ENCODE results near the gene CSF2RB.
A peak's percentile ranks its signal among the peaks of the same experiment; 100 is the strongest.
"Not testable (repeated sequence)": the region's sequence is repeated elsewhere in the genome, so short reads cannot be mapped to it uniquely, and the experiment has no call there.

CSF2RB gene

DNA sequence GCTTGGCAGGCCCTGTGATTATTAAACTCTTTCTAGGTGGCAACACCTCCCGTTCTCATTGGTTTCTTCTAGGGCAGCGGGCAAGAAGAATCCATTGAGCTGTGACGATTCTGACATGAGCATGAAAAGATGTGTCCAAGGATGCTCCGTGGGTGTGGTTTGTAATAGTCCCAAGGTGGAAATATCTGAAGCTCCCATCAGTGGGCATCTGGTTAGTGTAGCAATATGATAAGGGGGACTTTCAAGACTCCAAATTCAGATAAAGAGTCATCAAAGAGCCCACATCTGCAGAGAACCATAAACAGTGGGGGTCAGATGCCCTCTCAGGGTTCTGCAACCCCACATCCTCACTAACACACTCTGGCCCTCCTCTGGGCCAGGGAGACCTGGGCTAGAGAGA, 63.2 kb downstream of the CSF2RB start:
- no peak for FAIRE-seq

DNA sequence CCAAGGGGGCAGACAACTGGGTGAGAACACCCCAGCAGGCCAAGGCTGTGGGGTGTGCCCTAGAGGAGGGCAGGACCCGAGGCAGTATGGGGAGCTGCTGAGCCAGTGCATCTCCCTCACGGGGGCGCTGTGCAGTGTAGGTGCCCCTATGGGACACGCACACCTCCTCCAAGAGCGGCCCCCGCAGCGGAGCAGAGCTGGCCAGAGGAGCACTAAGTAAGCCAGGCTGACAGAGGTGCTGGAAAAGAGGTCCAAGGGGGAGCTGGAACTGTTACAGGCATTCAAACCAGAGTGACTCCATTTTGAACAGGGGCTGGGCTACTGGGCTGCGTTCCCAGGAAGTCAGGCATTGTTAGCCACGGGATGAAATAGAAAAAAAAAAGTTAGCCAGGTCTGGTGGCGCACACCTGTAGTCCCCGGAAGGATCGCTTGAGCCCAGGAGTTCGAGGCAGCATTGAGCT, 64.0 kb downstream of the CSF2RB start:
- FAIRE-seq = no peak

DNA sequence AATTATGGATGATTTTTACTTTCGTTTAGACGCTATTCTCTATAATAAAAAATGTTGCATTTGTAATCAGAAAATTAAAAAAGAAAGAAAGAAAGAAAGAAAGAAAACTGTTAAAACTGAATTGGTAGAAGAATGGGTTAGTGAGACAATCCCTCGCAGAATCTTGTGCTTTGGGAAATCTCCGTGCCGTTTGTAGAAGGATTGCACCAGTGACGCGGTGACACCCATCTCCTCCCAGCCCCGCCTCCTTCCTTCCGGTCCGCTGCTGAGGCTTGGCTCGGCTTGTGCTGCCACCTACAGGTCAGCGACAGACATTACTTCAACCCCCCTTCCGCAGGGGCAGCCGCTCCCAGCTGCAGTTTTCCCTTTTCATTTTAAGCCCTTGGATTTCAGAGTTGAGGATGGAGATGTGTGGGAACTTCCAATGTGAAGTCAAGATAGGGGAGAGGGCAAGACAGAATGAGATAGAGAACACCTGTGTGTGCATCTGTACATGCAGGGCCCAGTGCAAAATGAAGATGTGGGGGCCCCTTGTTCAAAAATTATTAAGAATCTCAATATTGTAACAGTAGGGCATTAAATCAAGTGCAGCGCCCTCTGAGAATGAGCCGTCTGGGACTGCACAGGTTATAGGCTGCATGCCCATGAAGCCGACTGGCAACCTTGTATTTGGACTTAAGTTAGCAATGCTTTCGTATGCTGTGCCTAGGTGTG, 64.7 kb downstream of the CSF2RB start:
- FAIRE-seq = peak; percentile 98

DNA sequence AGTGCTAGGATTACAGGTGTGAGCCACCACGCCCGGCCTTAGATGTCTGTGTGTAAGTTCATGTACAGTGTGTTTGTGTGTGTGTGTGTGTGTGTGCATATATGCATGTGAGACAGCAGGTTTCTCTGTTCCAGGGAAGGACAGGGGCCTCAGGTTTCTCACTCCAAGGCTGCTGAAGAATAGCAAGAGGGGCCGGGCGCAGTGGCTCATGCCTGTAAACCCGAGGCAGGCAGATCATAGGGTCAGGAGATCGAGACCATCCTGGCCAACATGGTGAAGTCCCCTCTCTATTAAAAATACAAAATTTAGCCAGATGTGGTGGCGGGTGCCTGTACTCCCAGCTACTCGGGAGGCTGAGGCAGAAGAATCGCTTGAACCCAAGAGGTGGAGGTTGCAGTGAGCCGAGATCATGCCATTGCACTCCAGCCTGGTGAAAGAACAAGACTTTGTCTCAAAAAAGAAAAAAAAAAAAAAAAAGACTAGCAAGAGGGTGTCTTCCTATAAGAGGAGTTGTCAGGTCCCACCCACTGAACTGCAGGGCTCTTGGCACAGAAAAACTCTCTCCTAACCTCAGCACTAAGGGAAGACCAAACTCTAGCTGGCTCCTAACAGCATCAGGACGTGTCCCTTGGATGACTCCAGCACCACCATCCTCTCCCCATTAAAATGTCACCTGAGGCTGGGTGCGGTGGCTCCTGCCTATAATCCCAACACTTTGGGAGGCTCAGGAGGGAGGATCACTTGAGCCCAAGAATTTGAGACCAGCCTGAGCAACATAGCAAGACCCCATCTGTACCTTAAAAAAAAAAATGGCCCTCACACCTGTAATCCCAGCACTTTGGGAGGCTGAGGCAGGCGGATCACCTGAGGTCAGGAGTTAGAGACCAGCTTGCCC, 65.8 kb downstream of the CSF2RB start:
- no peak for FAIRE-seq

DNA sequence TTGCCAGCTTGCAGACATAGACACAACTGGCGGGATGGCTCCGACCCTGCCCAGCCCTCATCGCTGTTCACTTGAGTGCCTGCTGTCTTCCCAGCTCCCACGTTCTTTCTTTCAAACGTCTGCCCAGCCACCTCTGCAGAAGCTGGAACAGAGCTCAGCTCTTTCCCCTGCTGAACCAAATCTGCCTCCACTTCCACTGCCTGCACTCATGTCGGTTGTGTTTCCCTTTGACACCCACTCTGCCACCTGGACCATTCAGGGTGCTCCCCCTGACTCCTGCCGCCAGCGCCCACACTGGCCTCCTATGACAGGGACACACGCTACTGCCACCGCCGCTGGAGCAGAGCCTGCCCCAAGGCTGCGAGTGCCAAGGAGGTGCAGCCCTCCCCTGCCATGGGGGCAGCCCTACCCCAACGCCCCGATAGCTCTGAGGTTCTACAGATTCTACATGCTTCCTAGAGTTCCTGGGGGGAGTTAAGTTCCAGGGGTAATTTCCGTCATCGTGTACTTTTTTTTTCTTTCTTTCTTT, 67.9 kb downstream of the CSF2RB start:
- no peak for FAIRE-seq

DNA sequence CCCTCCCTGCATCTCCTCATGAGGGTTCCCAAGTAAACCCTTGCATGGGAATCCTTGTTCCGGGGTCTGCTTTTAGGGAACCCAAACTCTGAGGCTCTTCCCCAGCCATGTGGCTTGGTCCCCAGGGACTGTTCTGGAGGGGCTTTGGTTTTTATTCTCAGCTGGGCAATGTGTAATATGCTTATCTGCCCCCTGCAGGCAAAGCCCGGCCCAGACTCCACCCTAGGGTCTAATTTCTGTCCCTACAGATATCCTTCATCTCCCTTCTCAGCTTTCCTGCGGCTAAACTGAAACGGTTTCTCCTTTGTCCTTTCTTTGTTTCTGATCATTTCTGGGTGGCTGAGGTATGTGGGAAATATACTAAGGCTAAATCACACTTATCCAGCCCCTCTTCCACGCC, 68.7 kb downstream of the CSF2RB start:
- no peak for FAIRE-seq

DNA sequence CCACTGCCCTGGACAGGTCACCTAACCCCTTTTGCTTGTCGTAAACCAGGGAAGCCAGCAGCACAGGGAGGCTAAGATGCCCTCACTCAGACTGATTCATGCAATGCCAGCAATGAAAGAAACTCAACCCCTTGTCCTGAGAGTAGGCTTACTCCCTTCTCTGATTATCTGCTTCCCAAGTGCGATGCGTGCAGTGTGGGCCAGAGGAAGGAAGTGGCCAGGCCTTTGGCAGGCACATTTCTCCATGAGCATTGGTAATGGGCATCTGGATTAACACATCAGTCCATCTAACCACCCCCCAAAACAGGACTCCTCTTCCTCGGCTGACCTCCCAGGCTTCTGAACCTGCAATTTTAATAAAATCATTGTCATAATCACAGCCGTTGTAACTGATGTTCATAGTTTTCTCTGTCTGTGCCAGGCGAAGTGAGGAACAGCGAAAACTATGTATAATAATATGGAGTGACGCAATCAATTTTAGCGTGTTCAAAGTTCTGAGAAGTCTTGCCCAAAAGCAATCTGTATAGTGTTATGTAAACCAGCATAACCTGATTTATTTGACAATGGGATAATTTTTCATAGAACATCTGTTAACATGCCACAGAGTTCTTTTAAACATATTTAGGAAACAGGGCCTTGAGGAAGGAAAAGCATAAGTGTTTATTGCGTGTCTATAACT, 71.9 kb downstream of the CSF2RB start:
- FAIRE-seq = no peak

DNA sequence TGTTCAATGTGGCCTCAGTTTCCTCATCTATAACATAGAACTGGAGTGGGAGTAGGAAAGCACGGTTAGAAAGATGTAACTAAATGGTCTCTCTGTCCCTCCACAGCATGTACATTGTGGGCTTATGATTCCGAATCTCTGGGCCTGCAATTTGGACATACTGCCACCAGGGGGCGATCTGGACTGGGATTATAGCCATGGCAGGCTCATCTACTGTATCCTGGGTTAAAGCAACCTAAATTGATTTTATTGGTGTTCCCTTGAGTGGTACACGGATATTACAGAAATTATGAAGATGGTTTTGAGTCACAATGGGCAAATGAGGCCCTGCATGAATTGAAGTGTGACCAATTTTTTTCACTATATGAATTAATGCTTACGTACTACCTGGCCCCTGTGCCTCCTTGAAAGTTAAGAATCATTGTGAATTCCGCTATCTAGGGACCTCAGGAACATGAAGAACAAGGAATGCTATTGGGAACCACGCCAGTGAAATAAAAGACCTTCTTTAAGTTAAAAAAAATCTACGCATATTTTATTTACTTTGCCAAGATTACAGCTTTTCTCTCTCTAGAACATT, 72.9 kb downstream of the CSF2RB start:
- no peak for FAIRE-seq

DNA sequence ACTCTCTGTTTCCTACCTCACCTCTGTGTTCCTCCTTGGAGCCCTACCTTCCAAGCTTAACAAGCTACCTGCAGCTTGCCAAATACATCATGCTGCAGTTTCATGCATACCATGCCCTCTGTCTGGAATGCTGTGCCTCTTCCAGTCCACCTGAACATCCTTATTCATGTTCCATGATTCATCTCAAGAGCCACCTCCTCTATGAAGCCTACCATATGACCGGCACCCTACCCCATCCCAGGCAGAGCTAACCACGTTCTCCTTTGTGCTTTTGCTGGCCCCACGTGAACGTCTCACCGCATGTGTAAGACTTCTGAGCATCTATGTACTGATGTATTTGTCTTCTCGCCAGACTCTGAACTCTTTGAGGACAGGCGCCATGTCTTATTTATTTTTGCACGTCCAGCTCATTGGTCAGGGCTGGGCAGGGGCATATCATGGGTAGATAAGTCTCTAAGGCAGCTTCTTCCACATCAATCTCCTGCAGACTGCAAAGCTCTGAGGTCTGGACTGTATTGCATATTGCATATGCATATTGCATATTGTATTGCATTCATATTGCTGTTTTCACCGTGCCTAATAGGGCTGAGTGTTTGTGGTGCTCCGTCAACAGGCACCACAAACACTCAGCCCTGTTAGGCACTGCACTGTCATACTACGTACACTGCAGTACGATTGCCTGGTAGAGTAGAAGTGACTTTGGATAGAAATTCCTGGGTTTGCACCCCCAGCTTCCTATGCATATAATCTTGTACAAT, 74.8 kb downstream of the CSF2RB start:
- FAIRE-seq = no peak

DNA sequence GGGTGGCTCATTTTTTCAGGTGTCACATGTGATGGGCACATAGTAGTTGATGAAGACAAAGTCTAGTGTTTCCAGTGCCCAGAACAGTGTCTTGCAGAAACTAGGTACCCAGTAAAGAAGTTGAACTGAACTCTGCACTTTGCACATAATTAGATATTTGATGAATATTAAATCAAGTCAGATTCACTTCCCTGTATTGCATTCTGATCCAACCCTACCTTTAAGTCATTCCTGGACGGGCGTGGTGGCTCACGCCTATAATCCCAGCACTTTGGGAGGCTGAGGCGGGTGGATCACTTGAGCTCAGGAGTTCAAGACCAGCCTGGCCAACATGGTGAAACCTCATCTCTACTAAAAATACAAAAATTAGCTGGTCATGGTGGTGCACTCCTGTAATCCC, 75.6 kb downstream of the CSF2RB start:
- FAIRE-seq = not testable (repeated sequence)
